HG03457 (cell line): ENCODE measurements around the gene KRT38.

Experiments
- ATAC-seq: cut with Tn5 transposase; IDR thresholded peaks from one replicate; pipeline ENCODE4 v1.9.1; 2021; ENCODE audit warnings: moderate number of reproducible peaks; ENCODE audit not compliant: unreplicated experiment

KRT38 gene

DNA sequence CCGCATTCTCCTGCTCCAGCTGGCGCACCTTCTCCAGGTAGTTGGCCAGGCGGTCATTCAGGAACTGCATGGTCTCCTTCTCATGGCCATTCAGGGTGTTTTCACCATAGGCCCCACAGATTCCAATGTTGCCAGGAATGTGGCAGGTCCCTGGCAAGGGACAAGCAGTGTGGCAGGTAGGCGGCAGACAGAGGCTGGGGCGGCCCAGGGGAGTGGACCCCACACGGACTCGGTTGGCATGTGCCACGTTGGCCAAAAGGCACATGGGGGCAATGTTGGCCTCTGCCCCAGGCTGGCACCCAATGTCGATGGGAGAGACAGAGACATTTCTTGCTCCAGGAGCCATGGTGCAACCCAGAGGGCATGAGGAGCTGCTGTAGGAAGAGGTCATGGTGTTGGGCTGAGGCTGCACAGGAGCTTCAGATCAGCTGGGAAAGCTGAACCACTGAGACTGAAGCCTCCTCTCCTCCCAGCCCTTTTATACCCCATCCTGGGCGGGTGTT is at the start of gene KRT38:
Gene KRT38 (minus strand): TSS at position 453 of the 503 bp plus-strand sequence. CDS start 62 bp downstream, at position 391.
- no peak for ATAC-seq

- ATAC-seq: no peak
These were observed 48.7 kb upstream of the KRT38 start, which contains the start of gene KRT36 for GRCh38 chr17:41489531-41489930. Gene KRT36 (minus strand): TSS chr17:41489910. CDS start chr17:41489864, 46 bp downstream.

GRCh38 chr17:41486809-41487530 is 46.2 kb upstream of the KRT38 start:
- ATAC-seq: no peak

DNA sequence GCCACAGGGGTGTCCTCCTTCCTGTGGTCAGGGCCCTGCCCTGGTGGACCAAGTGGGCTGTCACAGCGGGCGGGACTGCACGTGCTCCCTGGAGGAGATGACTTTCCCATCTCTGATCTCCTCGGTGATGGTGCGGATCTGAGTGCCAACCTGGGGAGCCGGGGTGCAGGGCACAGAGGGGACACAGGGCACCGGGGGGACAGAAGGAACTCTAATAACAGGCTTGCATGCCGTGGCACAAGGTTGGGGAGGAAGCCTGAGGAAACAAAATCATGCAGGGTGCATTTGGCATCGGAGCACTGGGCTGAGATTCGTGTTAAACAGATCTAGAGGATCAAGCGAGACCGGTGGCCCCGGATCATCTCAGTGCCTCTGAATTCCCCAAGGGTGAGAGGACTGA is 45.5 kb upstream of the KRT38 start:
- no peak for ATAC-seq

DNA sequence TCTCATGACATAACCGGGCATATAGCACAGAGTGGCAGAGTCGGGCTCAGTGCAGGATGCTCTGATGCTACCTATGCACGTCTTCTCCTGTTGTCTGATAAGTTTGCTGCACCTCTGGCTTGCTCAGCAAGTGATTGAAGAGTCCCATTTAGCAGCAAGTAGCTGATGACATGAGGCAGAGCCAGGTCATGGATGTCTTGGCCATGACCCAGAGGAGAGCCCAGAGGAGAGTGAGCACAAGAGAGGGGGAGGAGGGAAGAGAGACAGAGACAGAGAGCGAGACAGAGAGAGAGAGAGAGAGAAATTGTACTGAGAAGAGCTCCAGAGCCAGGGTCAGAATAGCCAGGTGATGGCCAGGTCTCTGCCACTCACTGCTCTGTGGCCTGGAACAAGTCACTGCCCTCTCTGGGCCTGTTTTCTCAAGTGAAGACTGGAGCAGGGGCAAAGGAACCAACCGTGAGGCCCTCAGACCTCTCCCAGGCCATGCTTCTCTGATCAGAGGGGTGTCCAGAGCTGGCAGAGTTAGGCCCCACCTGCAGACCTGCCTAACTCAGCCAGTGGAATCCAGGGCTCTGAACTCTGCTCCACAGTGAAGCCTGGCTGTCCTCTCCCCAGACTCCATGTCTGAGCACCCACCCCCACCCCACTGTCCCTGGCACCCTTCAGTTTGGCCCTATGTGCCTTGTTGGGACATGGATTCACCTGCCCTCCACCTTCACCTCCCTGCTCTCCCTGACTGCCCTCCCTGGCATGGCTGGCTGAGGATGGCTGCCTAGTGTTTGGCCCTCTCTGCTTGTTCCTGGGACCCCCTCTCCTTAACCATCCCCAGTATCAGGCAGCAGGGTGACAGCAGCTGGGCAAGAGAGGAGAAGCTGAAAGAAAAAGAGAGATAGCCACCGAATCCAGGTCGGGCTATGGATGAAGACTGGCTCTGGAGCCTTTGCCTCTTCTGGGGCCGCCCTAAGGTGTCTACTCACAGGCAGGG is 44.4 kb upstream of the KRT38 start:
- no peak for ATAC-seq

DNA sequence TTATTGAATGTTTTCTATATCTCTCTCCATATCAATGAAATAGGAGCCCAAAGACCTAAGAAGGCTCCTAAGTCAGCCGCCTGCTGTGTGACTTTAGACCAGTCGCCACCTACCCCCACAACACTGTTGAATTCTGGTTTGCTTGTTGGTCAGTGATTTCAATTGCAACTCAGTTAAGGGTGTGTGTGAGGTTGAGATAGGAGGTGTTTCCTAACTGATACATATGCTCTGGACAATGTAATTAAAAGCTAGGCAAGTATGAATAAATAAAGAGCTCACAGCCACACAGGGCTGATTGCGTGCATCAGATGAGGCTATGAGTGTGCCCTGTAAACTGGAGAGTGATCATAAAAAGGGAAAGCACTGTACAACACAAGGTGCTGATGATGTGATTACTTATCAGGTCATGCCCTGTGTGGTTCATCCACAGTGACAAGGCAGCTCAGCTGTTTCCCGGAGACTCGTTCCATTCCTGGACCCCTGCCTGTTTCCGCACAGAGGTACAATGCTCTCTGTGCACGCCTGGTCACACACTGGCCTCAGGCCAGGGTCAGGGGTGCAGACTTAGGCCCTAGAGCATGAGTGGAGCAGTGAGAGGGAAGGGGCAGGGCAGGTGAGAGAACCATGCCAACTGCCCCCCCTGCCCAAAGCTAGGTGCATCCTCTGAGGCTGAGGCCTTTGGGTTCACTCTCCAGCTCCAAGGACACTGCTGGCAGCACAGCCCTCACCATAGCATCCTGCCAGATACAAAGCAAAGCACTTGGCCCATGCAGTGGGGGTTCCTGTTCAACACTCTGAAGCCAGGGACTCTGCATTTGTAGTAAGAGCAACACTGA is 43.4 kb upstream of the KRT38 start:
- ATAC-seq: no peak

DNA sequence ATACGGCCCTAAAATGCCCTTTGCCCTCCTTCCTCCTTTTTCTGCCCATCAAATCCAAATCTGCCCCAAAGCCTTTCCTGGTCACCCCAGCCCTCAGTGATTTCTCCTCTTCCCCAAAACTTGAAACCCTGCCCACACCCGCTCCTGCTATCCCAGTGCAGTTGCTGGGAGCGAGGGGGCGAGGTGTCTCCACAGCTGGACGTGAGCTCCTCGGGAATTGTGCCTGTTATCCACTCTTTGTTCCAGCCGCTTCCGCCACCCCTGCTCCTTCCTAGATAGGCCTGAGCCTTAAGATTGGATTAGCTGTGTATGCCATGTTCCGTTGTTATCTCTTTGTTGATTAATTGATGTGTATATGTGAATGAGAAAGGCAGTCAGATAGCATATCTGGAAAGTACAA is 42.7 kb upstream of the KRT38 start:
- ATAC-seq: no peak

DNA sequence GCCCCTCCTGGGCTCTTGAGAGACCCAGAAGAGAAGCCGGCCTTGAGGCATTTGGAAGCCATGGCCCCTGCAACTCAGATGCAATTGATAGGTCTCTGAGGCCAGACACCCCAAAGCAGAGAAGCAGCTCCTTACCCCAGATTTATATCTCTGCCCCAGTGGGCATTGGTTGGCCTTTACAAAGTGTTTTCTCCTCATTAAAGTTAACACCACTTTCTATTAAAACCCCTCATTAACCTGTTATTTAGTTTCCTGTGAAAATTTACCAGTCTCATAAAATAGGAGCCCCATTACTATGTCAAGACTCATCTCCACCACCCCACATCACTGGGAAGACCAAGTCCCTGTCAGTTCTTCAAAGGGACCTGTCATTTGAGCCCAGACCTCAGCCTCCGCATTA is 40.3 kb upstream of the KRT38 start, which contains the start of gene KRT35:
Gene KRT35 (minus strand): TSS at position 116 of the 400 bp plus-strand sequence. CDS start 54 bp downstream, at position 62.
- ATAC-seq: no peak

DNA sequence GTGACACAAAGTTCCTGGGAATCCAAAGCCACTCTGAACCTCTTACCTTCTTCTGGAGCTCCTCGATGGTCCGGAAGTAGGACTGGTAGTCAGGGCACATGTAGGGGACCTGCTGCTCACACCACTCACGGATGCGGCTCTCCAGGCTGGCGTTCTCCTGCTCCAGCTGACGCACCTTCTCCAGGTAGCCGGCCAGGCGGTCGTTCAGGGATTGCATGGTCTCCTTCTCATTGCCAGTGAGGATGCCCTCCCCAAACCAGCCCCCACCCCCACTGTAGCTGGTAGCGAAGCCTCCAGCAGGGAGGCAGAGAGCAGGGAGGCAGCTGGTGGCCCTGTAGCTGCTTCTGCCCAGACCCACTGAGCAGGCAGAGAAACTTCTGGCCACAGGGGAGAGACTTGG is 39.8 kb upstream of the KRT38 start:
- ATAC-seq: no peak

DNA sequence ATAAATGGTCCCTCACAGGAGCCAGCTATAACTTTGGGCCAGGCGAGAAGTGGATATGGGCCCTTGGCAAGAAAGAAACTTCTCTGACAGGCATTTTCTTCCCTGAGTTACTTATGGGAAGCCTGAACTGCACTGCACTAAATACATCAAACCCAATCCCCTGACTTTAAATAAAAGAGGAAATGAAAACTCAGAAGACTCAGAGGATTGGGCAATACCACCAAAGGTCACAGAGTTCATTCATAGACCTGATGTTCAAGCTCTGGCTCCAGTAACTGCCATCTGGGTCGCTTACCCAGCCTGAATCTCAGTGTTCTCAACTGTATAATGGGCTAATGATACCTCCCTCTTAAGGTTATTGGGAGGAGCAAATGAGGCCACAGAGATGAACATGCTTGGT is 39.4 kb upstream of the KRT38 start:
- ATAC-seq: no peak

DNA sequence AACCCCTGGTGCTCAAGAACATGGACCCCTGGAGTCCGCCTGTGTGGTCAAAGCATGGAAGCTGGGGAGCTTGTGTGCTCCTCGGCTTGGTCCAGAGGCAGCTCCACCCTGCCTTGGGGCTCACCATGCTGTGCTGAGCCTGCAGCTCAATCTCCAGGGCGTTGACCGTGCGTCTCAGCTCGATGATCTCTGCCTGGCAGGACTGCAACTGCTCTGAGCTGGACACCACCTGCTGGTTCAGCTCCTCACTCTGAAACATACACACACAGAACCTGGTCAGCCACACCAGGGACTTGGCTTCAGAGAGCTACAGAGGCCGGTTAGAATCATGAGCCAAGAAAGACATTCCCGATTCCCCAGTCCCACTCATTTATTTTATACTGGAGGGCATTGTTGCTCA is 37.5 kb upstream of the KRT38 start:
- ATAC-seq: no peak

DNA sequence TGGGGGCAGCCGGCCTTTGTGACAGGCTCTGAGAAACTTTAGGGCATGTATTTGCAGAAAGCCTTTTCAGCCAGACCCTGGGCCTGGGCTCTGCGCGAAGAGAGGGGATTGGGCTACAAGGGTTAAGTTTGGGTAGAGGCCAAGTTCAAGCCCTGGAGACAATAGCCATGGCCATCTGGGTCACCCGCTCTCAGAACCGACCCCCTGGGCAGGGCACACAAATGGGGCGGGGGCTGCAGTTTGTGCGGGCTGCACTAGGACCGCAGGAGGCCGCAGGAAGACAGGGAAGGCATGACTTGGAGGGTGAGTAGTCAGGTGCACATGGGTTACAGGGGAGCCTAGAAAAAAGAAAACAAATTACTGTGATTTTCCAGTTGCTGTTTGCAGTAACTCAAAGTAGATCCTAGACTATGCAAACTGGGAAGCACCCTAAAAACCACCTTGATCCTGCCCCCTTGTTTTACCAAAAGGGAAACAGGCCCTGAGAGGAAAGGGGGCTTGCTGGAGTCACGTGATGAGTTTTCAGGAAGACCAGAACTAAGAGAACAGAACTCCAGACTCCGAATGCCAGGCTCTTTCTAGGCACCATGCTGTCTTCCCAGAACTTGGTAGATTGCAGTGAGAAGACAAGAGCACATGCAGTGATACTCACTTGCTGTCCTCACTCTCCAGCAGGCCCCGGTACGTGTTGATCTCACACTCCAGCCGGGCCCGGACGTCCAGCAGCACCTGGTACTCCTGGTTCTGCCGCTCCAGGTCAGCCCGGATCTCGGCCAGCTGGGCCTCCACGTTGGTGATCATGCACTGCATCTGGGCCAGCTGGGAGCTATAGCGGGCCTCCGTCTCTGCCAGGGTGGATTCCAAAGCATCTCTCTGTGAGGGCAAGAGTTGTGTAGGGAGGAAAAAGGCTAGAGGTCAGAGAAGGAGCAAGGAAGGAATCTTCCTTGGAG is 36.4 kb upstream of the KRT38 start:
- ATAC-seq: no peak

DNA sequence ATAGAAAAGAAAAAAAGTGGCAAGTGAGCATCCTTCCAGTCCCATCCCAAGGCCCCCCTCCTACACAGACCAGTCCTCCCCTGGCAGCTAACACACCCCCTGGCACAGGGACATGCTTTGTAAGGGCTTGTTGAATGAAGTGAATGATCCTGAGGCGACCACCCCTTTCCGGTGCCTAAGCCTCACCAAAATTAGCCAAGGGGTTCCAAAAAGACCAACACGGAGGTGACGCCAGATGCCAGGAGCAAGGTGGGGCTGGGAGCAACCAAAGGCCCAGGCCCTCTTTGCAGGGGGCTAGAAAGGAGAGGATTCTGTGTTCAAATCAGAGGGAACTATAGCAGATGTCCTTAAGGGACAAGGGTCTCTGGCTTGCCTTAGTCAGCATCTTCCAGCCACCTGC is 34.6 kb upstream of the KRT38 start:
- ATAC-seq: no peak

DNA sequence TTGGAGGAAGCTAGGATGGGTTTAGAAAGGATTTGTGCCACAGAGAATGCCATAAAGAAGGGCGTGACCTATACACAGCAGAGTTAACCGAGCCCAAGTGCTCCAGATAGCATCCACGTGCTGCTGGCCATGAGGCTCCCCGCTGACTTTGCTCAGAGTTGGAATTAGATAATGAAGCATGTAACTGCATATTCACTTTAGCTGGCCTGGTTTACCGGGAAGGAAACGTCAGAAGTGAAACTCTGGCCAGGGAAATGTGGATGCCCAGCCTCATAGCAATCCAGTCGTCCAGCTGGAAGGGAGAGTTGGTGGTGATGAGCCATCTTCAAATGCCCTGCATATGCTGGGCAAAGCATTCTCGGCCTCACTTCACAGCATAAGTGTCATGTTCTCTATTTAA is 34.1 kb upstream of the KRT38 start:
- no peak for ATAC-seq

DNA sequence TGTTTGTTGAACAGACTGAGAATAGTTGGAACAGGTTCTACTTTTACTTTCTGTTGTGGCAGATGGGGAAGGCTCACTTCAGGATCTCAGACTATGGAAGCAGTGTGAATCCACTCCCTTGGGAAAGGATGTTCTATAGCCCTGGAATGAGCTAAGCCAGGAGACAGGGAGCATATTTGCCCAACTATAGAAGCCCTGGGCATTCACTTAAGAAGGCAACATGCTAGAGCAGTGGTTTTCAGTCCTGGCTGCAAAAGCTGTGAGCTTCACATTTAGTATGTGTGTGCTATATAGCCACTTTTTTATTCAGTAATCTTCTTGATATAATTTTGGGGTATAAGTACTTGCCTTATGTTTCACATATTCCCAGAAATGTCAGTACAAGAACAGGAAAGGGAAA is 27.6 kb upstream of the KRT38 start:
- ATAC-seq: no peak

DNA sequence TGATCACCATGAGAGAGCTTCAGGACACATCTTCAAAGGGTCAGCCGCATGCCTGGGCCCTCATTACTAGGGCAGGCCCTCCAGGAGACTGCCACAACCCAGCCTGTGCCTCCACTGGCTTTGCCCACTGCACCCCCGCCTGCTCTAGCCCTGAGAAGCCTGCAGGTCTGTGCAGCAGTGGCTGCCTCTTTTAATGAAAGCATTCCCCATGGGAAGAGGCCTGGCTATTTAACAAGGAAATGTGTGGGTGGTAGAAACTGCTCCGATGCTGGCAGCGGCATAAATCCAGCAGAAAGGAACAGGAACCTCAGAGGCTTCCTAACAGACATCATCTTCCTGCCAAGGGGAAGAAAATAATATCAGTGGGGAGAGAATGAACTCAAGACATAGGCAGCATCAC is 26.8 kb upstream of the KRT38 start:
- ATAC-seq: no peak

- ATAC-seq: no peak
These were observed 26.2 kb upstream of the KRT38 start, which contains the start of gene KRT32 for GRCh38 chr17:41466988-41467387. Gene KRT32 (minus strand): TSS chr17:41467386. CDS start chr17:41467325, 61 bp downstream.

GRCh38 chr17:41464682-41465081 is 23.9 kb upstream of the KRT38 start:
- ATAC-seq: no peak

GRCh38 chr17:41464173-41464572 is 23.4 kb upstream of the KRT38 start:
- ATAC-seq: no peak
